Stimulated activated naive CD4-positive, alpha-beta T cell treated with Interleukin-2 at 50 U/mL for 16 hours (primary cell): ENCODE results near the gene ATF6.
"Not testable (repeated sequence)": the region's sequence is repeated elsewhere in the genome, so short reads cannot be mapped to it uniquely, and the experiment has no call there.

Experiments
- DNase-seq: peaks from one replicate; lab custom pipeline; 2025; lab: John Stamatoyannopoulos, UW

ATF6 gene

GRCh38 chr1:161766102-161766981 is at the start of gene ATF6:
TSS of gene ATF6 (plus strand) at chr1:161766320. CDS start at chr1:161766361, 41 bp downstream.
- DNase-seq = peak; percentile 76

GRCh38 chr1:161718559-161719324 is 47.4 kb upstream of the ATF6 start:
- DNase-seq = no peak

GRCh38 chr1:161719325-161719611 is 46.9 kb upstream of the ATF6 start:
- DNase-seq = no peak

- DNase-seq = no peak
Observed at GRCh38 chr1:161720422-161720821, 45.7 kb upstream of the ATF6 start.

GRCh38 chr1:161720956-161721737 is 45.0 kb upstream of the ATF6 start, which contains the start of gene FCRLB:
TSS of gene FCRLB (plus strand) at chr1:161721544. CDS start at chr1:161722673, 1,129 bp downstream.
- no peak for DNase-seq

GRCh38 chr1:161721738-161722343 is 44.3 kb upstream of the ATF6 start:
- DNase-seq = no peak

GRCh38 chr1:161722406-161722805 is 43.7 kb upstream of the ATF6 start:
- no peak for DNase-seq

GRCh38 chr1:161723459-161724141 is 42.5 kb upstream of the ATF6 start:
- DNase-seq = no peak

- DNase-seq = not testable (repeated sequence)
Observed at GRCh38 chr1:161725258-161725907, 40.7 kb upstream of the ATF6 start.

GRCh38 chr1:161725908-161726472 is 40.1 kb upstream of the ATF6 start:
- DNase-seq = no peak

- DNase-seq = peak; percentile 60
Observed at GRCh38 chr1:161726473-161727255, 39.5 kb upstream of the ATF6 start.

GRCh38 chr1:161727256-161727924 is 38.7 kb upstream of the ATF6 start:
- no peak for DNase-seq

GRCh38 chr1:161728376-161729226 is 37.5 kb upstream of the ATF6 start:
- DNase-seq = no peak

- no peak for DNase-seq
Observed at GRCh38 chr1:161730050-161730564, 36.0 kb upstream of the ATF6 start.

- no peak for DNase-seq
Observed at GRCh38 chr1:161731241-161731640, 34.9 kb upstream of the ATF6 start.

- no peak for DNase-seq
Observed at GRCh38 chr1:161731981-161732718, 34.0 kb upstream of the ATF6 start.

GRCh38 chr1:161733526-161733925 is 32.6 kb upstream of the ATF6 start:
- no peak for DNase-seq
